Measurements from ENCODE around the gene MYL4.
A peak's percentile ranks its signal among the peaks of the same experiment; 100 is the strongest.
"Not testable (repeated sequence)": the region's sequence is repeated elsewhere in the genome, so short reads cannot be mapped to it uniquely, and the experiment has no call there.

MYL4 gene

DNA sequence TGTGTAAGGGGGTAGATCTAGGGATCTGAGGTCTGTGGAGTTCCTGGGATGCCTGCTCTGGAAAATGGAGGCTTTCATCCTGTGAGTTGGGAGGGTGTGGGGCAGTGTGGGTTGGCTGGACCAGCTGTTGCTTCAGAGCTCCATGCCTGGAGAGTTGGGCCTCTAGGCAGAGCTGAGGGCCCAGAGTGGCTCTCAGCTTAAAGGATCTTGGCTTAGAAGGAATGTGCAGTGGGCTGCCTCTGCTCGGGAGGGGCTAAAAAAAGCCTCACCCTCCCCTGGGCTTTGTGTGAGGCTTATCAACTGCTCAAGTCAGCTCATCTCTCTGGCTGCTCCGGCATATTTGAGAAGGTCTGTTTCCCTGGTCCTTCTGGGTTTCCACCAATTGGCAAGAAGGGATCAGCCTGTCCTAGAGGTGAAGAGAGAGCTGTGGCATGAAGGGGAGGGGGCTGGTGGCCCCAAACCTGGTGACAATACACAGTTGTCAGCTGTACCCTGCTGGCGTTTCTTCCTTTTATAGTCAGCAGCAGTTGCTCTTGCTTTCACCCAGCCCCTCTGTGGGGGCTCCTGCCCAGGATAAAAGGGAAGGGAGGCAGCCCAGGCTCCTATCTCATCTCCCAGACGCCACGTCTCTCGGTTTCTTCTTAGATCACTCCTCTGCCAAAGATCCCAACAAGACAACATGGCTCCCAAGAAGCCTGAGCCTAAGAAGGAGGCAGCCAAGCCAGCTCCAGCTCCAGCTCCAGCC lies at the start of gene MYL4:
TSS of gene MYL4 (plus strand) at position 605 of the 745 bp plus-strand sequence. CDS start at position 680, 75 bp downstream.
- H3K4me1 ChIP-seq (ENCODE audit: control insufficient read depth in 5 of 5, insufficient read depth in 5 of 5, low read length in 5 of 5): peaks cover 4 to 37% (median 29%) of the 10 kb centered on the region in 5 donors
- no peaks in the 10 kb centered on the region for H3K9me3 ChIP-seq (ENCODE audit: control insufficient read depth in 5 of 5, low read length in 5 of 5)
- H3K9ac ChIP-seq (ENCODE audit: low read length in 5 of 5): no peak within 1 kb of the TSS
- no peak within 1 kb of the TSS for H3K4me3 ChIP-seq (ENCODE audit: low read depth in 1 of 5, low read length in 5 of 5)
- H3K36me3 ChIP-seq (ENCODE audit: control insufficient read depth in 5 of 5, insufficient read depth in 5 of 5, low read length in 5 of 5): no peaks in the 10 kb centered on the region
- no peaks in the 10 kb centered on the region for H3K27me3 ChIP-seq (ENCODE audit: control insufficient read depth in 5 of 5, insufficient read depth in 4 of 5, low read length in 5 of 5)
- H3K27ac ChIP-seq (ENCODE audit: low read depth, low read length): no peak within 1 kb of the TSS

DNA sequence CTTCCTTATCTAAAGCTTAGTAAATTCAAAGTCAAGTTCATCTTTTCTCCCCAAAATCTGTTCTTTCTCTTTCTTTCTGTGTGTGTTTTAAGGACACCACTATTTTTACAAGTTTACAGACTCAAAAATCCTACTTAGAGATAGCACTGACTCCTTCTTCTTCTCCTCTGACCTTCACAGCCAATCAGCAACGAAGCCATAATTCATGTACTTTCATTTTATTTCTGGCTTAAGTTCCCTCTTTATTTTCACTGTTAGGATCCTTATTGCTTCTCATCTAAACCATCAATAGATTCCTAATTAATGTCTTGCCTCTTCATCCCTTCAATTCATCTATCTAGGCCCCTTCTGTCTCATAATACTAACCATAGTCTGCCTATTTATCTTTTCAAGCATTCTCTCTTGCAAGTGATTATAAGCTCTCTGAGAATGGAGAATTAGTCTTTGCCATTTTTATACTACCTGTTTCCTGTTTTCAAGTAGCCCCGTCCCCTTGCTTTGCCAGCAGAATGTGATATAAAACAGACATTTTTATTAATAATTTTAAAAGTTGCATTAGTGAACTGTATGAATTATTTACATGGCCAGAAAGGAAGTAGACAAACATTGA lies 47.0 kb upstream of the MYL4 start:
- H3K27me3 ChIP-seq (ENCODE audit: control insufficient read depth in 5 of 5, insufficient read depth in 4 of 5, low read length in 5 of 5): no peaks in the 10 kb centered on the region
- no peak overlapping the region for H3K27ac ChIP-seq (ENCODE audit: low read depth, low read length)
- peaks cover 0 to 5% (median 0%) of the 10 kb centered on the region in 5 donors for H3K4me1 ChIP-seq (ENCODE audit: control insufficient read depth in 5 of 5, insufficient read depth in 5 of 5, low read length in 5 of 5)
- H3K9me3 ChIP-seq (ENCODE audit: control insufficient read depth in 5 of 5, low read length in 5 of 5): no peaks in the 10 kb centered on the region
- H3K9ac ChIP-seq (ENCODE audit: low read length in 5 of 5): peak overlapping the region in 1 of 5 donors; percentile 39
- H3K4me3 ChIP-seq (ENCODE audit: low read depth in 1 of 5, low read length in 5 of 5): no peak overlapping the region
- peaks cover 19 to 52% (median 27%) of the 10 kb centered on the region in 5 donors for H3K36me3 ChIP-seq (ENCODE audit: control insufficient read depth in 5 of 5, insufficient read depth in 5 of 5, low read length in 5 of 5)

DNA sequence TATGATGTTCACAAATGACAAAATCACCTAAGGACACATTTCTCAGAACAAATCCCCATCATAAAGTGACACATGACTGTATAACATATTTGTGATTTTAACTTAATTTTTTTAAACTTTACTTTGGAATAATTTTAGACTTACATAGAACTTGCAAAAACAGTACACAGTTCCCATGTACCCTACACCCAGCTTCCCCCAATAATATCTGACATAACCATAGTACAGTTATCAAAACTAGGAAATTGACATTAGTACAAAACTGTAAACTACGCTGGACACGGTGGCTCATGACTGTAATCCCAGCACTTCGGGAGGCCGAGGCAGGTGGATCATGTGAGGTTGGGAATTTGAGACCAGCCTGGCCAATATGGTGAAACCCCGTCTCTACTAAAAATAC lies 44.9 kb upstream of the MYL4 start:
- Histone ChIP-seq H3K27me3 (ENCODE audit: control insufficient read depth in 5 of 5, insufficient read depth in 4 of 5, low read length in 5 of 5) (no peaks in the 10 kb centered on the region), H3K27ac (ENCODE audit: low read depth, low read length) (no peak overlapping the region), H3K36me3 (ENCODE audit: control insufficient read depth in 5 of 5, insufficient read depth in 5 of 5, low read length in 5 of 5) (peaks cover 24 to 55% (median 35%) of the 10 kb centered on the region in 5 donors), H3K4me1 (ENCODE audit: control insufficient read depth in 5 of 5, insufficient read depth in 5 of 5, low read length in 5 of 5) (peaks cover 0 to 5% (median 0%) of the 10 kb centered on the region in 5 donors), H3K9me3 (ENCODE audit: control insufficient read depth in 5 of 5, low read length in 5 of 5) (no peaks in the 10 kb centered on the region), H3K4me3 (ENCODE audit: low read depth in 1 of 5, low read length in 5 of 5) (no peak overlapping the region), H3K9ac (ENCODE audit: low read length in 5 of 5) (no peak overlapping the region)

DNA sequence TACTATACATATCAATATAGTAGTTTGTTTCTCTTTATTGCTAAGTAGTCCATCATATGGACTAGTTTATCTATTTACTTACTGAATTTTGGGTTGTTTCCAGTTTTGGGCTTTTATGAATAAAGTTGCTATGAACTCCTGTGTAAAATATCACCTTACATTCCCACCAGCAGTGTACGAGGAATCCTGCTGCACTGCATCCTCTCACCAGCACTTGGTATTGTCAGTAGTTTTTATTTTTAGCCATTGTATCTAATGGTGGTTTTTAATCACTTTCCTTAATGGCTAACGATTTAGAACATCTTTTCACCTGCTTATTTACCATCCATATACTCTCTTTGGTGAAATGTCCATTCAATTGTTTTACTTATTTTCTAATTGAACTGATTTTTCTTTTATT lies 44.0 kb upstream of the MYL4 start:
- H3K4me1 ChIP-seq (ENCODE audit: control insufficient read depth in 5 of 5, insufficient read depth in 5 of 5, low read length in 5 of 5): peaks cover 0 to 5% (median 0%) of the 10 kb centered on the region in 5 donors
- H3K4me3 ChIP-seq (ENCODE audit: low read depth in 1 of 5, low read length in 5 of 5): no peak overlapping the region
- H3K36me3 ChIP-seq (ENCODE audit: control insufficient read depth in 5 of 5, insufficient read depth in 5 of 5, low read length in 5 of 5): peaks cover 20 to 49% (median 31%) of the 10 kb centered on the region in 5 donors
- no peaks in the 10 kb centered on the region for H3K9me3 ChIP-seq (ENCODE audit: control insufficient read depth in 5 of 5, low read length in 5 of 5)
- no peak overlapping the region for H3K27ac ChIP-seq (ENCODE audit: low read depth, low read length)
- no peak overlapping the region for H3K9ac ChIP-seq (ENCODE audit: low read length in 5 of 5)
- H3K27me3 ChIP-seq (ENCODE audit: control insufficient read depth in 5 of 5, insufficient read depth in 4 of 5, low read length in 5 of 5): no peaks in the 10 kb centered on the region

DNA sequence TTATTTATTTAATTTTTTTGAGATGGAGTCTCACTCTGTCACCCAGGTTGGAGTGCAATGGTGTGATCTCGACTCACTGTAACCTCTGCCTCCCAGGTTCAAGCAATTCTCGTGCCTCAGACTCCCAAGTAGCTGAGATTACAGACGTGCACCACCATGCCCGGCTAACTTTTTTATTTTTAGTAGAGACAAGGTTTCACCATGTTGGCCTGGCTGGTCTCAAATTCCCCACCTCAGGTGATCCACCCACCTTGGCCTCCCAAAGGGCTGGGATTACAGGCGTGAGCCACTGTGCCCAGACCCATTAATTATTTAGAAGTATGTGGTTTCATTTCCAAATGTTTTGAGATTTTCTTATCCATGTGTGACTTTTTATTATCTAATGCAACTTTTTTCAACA lies 42.3 kb upstream of the MYL4 start:
- not testable (repeated sequence) for H3K9me3 ChIP-seq (ENCODE audit: control insufficient read depth in 5 of 5, low read length in 5 of 5); H3K27ac ChIP-seq (ENCODE audit: low read depth, low read length); H3K27me3 ChIP-seq (ENCODE audit: control insufficient read depth in 5 of 5, insufficient read depth in 4 of 5, low read length in 5 of 5); H3K4me3 ChIP-seq (ENCODE audit: low read depth in 1 of 5, low read length in 5 of 5); H3K4me1 ChIP-seq (ENCODE audit: control insufficient read depth in 5 of 5, insufficient read depth in 5 of 5, low read length in 5 of 5); H3K9ac ChIP-seq (ENCODE audit: low read length in 5 of 5)
- peaks cover 14 to 43% (median 27%) of the 10 kb centered on the region in 5 donors for H3K36me3 ChIP-seq (ENCODE audit: control insufficient read depth in 5 of 5, insufficient read depth in 5 of 5, low read length in 5 of 5)

DNA sequence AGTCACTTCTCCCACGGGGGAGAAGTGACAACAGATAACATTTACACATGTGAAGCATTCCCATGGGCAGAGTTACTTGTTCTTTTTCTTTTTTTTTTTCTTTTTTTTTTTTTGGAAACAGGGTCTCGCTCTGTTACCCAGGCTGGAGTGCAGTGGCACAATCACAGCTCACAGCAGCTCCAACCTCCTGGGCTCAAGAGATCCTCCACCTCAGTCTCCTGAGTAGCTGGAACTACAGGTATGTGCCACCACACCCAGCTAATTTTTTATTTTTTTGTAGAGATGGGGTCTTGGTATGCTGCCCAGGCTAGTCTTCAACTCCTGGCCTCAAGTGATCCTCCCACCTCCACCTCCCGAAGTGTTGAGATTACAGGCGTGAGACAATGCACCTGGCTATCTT lies 40.3 kb upstream of the MYL4 start:
- not testable (repeated sequence) for H3K4me3 ChIP-seq (ENCODE audit: low read depth in 1 of 5, low read length in 5 of 5); H3K4me1 ChIP-seq (ENCODE audit: control insufficient read depth in 5 of 5, insufficient read depth in 5 of 5, low read length in 5 of 5); H3K9me3 ChIP-seq (ENCODE audit: control insufficient read depth in 5 of 5, low read length in 5 of 5); H3K27me3 ChIP-seq (ENCODE audit: control insufficient read depth in 5 of 5, insufficient read depth in 4 of 5, low read length in 5 of 5); H3K9ac ChIP-seq (ENCODE audit: low read length in 5 of 5); H3K27ac ChIP-seq (ENCODE audit: low read depth, low read length)
- peaks cover 14 to 47% (median 29%) of the 10 kb centered on the region in 5 donors for H3K36me3 ChIP-seq (ENCODE audit: control insufficient read depth in 5 of 5, insufficient read depth in 5 of 5, low read length in 5 of 5)

DNA sequence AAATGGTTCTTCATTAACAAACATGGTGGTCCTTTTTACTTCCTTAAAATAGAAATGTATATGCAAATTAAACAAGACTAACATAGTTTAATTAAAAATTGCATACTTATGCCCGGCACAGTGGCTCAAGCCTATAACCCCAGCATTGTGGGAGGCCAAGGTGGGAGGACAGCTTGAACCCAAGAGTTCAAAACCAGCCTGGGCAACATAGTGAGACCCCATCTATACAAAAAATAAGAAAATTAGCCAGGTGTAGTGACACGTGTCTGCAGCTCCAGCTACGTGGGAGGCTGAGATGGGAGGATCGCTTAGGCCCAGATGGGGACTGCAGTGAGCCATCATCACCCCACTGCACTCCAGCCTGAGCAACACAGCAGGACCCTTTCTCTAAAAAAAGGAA lies 38.4 kb upstream of the MYL4 start:
- H3K36me3 ChIP-seq (ENCODE audit: control insufficient read depth in 5 of 5, insufficient read depth in 5 of 5, low read length in 5 of 5): peaks cover 18 to 49% (median 29%) of the 10 kb centered on the region in 5 donors
- H3K27ac ChIP-seq (ENCODE audit: low read depth, low read length): no peak overlapping the region
- H3K4me3 ChIP-seq (ENCODE audit: low read depth in 1 of 5, low read length in 5 of 5): no peak overlapping the region
- no peaks in the 10 kb centered on the region for H3K9me3 ChIP-seq (ENCODE audit: control insufficient read depth in 5 of 5, low read length in 5 of 5)
- no peak overlapping the region for H3K9ac ChIP-seq (ENCODE audit: low read length in 5 of 5)
- H3K4me1 ChIP-seq (ENCODE audit: control insufficient read depth in 5 of 5, insufficient read depth in 5 of 5, low read length in 5 of 5): peaks cover 0 to 4% (median 0%) of the 10 kb centered on the region in 5 donors
- no peaks in the 10 kb centered on the region for H3K27me3 ChIP-seq (ENCODE audit: control insufficient read depth in 5 of 5, insufficient read depth in 4 of 5, low read length in 5 of 5)

DNA sequence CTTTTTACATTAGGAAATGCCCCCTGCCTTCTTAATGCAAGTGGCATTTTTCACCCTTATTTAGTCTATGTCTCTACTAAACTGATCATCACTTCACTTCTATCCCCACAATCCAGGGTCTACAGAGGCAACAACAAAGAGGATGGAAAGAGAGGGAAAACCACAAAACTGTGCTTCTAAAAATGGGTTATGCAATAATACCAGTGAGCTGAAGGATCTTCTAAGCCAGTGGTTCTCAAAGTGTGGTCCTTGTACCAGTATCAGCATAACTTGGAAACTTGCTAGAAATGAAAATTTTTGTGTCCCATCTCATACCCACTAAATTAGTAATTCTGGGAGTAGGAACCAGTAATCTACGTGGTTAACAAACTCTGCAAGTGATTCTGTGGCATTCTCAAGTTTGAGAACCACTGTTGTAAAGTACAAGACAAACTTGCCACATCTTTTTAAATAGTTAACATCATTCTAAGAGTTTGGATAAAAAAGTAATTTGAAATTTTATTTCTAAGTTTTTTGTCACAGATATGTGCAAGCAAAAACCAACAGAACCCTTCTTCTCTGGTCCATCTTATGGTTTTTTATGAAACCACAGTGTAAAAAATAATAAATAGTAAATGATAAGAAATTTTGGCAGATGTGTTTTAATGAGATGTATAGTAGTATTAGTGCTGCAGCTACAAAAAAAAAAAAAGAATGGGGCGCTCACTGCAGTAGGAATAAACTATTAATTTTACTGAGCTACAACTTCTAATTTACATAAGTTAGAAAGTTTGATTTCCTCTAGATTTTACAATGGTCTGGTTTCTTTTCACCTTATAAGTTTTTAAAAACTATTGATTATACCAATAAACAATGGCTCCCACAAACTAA lies 36.2 kb upstream of the MYL4 start:
- Histone ChIP-seq H3K9ac (ENCODE audit: low read length in 5 of 5) (no peak overlapping the region), H3K27ac (ENCODE audit: low read depth, low read length) (no peak overlapping the region), H3K4me1 (ENCODE audit: control insufficient read depth in 5 of 5, insufficient read depth in 5 of 5, low read length in 5 of 5) (peaks cover 0 to 4% (median 2%) of the 10 kb centered on the region in 5 donors), H3K9me3 (ENCODE audit: control insufficient read depth in 5 of 5, low read length in 5 of 5) (no peaks in the 10 kb centered on the region), H3K36me3 (ENCODE audit: control insufficient read depth in 5 of 5, insufficient read depth in 5 of 5, low read length in 5 of 5) (peaks cover 12 to 42% (median 21%) of the 10 kb centered on the region in 5 donors), H3K27me3 (ENCODE audit: control insufficient read depth in 5 of 5, insufficient read depth in 4 of 5, low read length in 5 of 5) (no peaks in the 10 kb centered on the region), H3K4me3 (ENCODE audit: low read depth in 1 of 5, low read length in 5 of 5) (no peak overlapping the region)

DNA sequence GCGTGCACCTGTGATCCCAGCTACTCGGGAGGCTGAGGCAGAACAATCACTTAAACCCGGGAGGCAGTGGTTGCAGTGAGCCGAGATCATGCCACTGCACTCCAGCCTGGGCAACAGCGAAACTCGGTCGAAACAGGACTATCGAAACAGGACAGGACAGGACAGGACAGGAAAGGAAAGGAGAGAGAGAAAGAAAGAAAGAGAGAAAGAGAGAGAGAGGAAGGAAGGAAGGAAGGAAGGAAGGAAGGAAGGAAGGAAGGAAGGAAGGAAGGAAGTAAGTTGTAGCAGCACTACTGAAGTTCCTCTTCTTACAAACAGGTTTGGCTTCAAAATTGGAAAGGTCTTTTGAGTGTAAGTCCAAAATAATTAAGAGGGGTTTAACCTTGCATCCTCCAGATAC lies 34.3 kb upstream of the MYL4 start:
- not testable (repeated sequence) for H3K9ac ChIP-seq (ENCODE audit: low read length in 5 of 5); H3K4me1 ChIP-seq (ENCODE audit: control insufficient read depth in 5 of 5, insufficient read depth in 5 of 5, low read length in 5 of 5); H3K27ac ChIP-seq (ENCODE audit: low read depth, low read length); H3K27me3 ChIP-seq (ENCODE audit: control insufficient read depth in 5 of 5, insufficient read depth in 4 of 5, low read length in 5 of 5); H3K9me3 ChIP-seq (ENCODE audit: control insufficient read depth in 5 of 5, low read length in 5 of 5); H3K4me3 ChIP-seq (ENCODE audit: low read depth in 1 of 5, low read length in 5 of 5)
- peaks cover 9 to 41% (median 17%) of the 10 kb centered on the region in 5 donors for H3K36me3 ChIP-seq (ENCODE audit: control insufficient read depth in 5 of 5, insufficient read depth in 5 of 5, low read length in 5 of 5)
